ENCODE results near the gene TSPEAR.

DNA sequence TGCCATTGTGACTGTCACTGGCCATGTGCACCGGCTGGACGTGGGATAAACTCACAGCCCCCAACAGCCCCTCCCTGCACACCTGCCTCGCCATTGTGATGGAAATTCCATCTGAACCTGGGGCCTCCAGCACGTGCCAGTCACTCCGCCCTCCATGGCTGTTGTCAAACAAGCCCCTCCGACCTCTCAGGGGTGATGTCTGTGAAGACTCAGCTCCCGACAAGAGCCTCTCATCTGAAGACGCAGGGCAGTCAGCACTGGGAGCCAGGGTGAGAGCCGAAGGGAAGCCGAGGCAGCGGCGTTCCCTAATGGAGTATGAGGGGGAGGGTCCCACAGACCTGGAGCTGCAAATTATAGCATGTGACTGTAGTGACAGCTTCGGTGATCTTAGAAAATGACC is 158.7 kb downstream of the TSPEAR start:
- TF ChIP-seq RNF2 (conservative IDR thresholded peaks at IDR 0.05; ENCODE audit: low read depth), result no peak
- no peak for TF ChIP-seq STAG1 (CRISPR knock-in tag; IDR thresholded peaks at IDR 0.05)
- no peak for TF ChIP-seq XRCC5 (optimal IDR thresholded peaks at IDR 0.05; ENCODE audit: low read length)
- TF ChIP-seq, protein P1, sequence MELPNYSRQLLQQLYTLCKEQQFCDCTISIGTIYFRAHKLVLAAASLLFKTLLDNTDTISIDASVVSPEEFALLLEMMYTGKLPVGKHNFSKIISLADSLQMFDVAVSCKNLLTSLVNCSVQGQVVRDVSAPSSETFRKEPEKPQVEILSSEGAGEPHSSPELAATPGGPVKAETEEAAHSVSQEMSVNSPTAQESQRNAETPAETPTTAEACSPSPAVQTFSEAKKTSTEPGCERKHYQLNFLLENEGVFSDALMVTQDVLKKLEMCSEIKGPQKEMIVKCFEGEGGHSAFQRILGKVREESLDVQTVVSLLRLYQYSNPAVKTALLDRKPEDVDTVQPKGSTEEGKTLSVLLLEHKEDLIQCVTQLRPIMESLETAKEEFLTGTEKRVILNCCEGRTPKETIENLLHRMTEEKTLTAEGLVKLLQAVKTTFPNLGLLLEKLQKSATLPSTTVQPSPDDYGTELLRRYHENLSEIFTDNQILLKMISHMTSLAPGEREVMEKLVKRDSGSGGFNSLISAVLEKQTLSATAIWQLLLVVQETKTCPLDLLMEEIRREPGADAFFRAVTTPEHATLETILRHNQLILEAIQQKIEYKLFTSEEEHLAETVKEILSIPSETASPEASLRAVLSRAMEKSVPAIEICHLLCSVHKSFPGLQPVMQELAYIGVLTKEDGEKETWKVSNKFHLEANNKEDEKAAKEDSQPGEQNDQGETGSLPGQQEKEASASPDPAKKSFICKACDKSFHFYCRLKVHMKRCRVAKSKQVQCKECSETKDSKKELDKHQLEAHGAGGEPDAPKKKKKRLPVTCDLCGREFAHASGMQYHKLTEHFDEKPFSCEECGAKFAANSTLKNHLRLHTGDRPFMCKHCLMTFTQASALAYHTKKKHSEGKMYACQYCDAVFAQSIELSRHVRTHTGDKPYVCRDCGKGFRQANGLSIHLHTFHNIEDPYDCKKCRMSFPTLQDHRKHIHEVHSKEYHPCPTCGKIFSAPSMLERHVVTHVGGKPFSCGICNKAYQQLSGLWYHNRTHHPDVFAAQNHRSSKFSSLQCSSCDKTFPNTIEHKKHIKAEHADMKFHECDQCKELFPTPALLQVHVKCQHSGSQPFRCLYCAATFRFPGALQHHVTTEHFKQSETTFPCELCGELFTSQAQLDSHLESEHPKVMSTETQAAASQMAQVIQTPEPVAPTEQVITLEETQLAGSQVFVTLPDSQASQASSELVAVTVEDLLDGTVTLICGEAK (IDR thresholded peaks at IDR 0.05), result no peak
- TF ChIP-seq, protein P1 (CRISPR knock-in tag; IDR thresholded peaks at IDR 0.05), result no peak
- no peak for TF ChIP-seq SRSF9 (IDR thresholded peaks at IDR 0.05; ENCODE audit: borderline replicate concordance, insufficient read depth, low read depth, low read length, poor library complexity, severe bottlenecking)
- TF ChIP-seq ZSCAN20 (CRISPR knock-in tag; IDR thresholded peaks at IDR 0.05; ENCODE audit: borderline replicate concordance), result no peak
- TF ChIP-seq JUND (CRISPR knock-in tag; IDR thresholded peaks at IDR 0.05), result no peak
- TF ChIP-seq, protein P2, sequence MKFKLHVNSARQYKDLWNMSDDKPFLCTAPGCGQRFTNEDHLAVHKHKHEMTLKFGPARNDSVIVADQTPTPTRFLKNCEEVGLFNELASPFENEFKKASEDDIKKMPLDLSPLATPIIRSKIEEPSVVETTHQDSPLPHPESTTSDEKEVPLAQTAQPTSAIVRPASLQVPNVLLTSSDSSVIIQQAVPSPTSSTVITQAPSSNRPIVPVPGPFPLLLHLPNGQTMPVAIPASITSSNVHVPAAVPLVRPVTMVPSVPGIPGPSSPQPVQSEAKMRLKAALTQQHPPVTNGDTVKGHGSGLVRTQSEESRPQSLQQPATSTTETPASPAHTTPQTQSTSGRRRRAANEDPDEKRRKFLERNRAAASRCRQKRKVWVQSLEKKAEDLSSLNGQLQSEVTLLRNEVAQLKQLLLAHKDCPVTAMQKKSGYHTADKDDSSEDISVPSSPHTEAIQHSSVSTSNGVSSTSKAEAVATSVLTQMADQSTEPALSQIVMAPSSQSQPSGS (CRISPR knock-in tag; IDR thresholded peaks at IDR 0.05), result no peak
- no peak for TF ChIP-seq NCOA1 (CRISPR knock-in tag; IDR thresholded peaks at IDR 0.05)
- TF ChIP-seq, protein P3, sequence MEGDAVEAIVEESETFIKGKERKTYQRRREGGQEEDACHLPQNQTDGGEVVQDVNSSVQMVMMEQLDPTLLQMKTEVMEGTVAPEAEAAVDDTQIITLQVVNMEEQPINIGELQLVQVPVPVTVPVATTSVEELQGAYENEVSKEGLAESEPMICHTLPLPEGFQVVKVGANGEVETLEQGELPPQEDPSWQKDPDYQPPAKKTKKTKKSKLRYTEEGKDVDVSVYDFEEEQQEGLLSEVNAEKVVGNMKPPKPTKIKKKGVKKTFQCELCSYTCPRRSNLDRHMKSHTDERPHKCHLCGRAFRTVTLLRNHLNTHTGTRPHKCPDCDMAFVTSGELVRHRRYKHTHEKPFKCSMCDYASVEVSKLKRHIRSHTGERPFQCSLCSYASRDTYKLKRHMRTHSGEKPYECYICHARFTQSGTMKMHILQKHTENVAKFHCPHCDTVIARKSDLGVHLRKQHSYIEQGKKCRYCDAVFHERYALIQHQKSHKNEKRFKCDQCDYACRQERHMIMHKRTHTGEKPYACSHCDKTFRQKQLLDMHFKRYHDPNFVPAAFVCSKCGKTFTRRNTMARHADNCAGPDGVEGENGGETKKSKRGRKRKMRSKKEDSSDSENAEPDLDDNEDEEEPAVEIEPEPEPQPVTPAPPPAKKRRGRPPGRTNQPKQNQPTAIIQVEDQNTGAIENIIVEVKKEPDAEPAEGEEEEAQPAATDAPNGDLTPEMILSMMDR (CRISPR knock-in tag; IDR thresholded peaks at IDR 0.05), result no peak
- TF ChIP-seq FIP1L1 (IDR thresholded peaks at IDR 0.05; ENCODE audit: borderline replicate concordance, insufficient read depth, low read depth, low read length), result no peak
- no peak for TF ChIP-seq ZNF225 (CRISPR knock-in tag; IDR thresholded peaks at IDR 0.05)
- TF ChIP-seq ARID2 (CRISPR knock-in tag; IDR thresholded peaks at IDR 0.05; ENCODE audit: borderline replicate concordance), result no peak
